Osteoblast (primary cell): ENCODE results near the gene DUSP3. TPM values are rescaled to one million over a fixed set of nuclear protein-coding genes. Genes with fewer than 3 reads are reported as not detected.

Source experiments
- DNase-seq: peaks from one replicate; pipeline ENCODE4 v3.0.0; 2011; ENCODE audit warnings: low spot score, mixed read lengths; ENCODE audit not compliant: insufficient read length; ENCODE audit errors: missing footprints
- H2AFZ ChIP-seq: 2 replicates; pipeline ENCODE4 v1.6.0; 2011; ENCODE audit warnings: mild to moderate bottlenecking, low read length
- H3K27ac ChIP-seq: 2 replicates; pipeline ENCODE4 v1.5.1; 2011; ENCODE audit warnings: mild to moderate bottlenecking, low read depth, low read length, moderate library complexity
- H3K27me3 ChIP-seq: 2 replicates; pipeline ENCODE4 v1.6.0; 2012; ENCODE audit warnings: mild to moderate bottlenecking, control low read depth, inconsistent platforms, low read length, moderate library complexity; ENCODE audit not compliant: insufficient read depth
- H3K36me3 ChIP-seq: 2 replicates; pipeline ENCODE4 v1.5.1; 2011; ENCODE audit warnings: mild to moderate bottlenecking, low read length, control low read depth, moderate library complexity; ENCODE audit not compliant: insufficient read depth
- H3K4me1 ChIP-seq: 2 replicates; pipeline ENCODE4 v1.5.1; 2011; ENCODE audit warnings: mild to moderate bottlenecking, low read length, control low read depth, moderate library complexity; ENCODE audit not compliant: insufficient read depth
- H3K4me2 ChIP-seq: 2 replicates; pipeline ENCODE4 v1.6.0; 2011; ENCODE audit warnings: mild to moderate bottlenecking, low read length; ENCODE audit not compliant: insufficient read depth
- H3K4me3 ChIP-seq: fragments of 200-600 bp; sonication (generic); 3 replicates; pipeline ENCODE4 v1.5.1; 2012; ENCODE audit warnings: mild to moderate bottlenecking, low read length, inconsistent platforms; ENCODE audit not compliant: insufficient read depth
- H3K79me2 ChIP-seq: 2 replicates; pipeline ENCODE4 v1.6.0; 2012; ENCODE audit warnings: mild to moderate bottlenecking, low read length, control low read depth, inconsistent platforms; ENCODE audit not compliant: insufficient read depth
- H3K9me3 ChIP-seq: 2 replicates; pipeline ENCODE4 v1.5.1; 2011; ENCODE audit warnings: low read depth, low read length, control low read depth
- H4K20me1 ChIP-seq: 2 replicates; pipeline ENCODE4 v1.6.0; 2012; ENCODE audit warnings: mild to moderate bottlenecking, low read length, control low read depth; ENCODE audit not compliant: insufficient read depth
- total RNA-seq: library from RNA; depleted of rRNA; stranded (reverse); fragments of >200 nt; gene quantifications from 2 replicates; pipeline ENCODE4 v1.2.3, GENCODE V29; 2012
- TF ChIP-seq, protein P1 (sequence below): IDR thresholded peaks from 2 replicates; pipeline ENCODE4 v1.5.1; 2011; ENCODE audit warnings: mild to moderate bottlenecking, low read depth, low read length, moderate library complexity; ENCODE audit errors: extremely low read depth

DUSP3 gene
- total RNA-seq, 1 donor = 68.8 TPM

DNA sequence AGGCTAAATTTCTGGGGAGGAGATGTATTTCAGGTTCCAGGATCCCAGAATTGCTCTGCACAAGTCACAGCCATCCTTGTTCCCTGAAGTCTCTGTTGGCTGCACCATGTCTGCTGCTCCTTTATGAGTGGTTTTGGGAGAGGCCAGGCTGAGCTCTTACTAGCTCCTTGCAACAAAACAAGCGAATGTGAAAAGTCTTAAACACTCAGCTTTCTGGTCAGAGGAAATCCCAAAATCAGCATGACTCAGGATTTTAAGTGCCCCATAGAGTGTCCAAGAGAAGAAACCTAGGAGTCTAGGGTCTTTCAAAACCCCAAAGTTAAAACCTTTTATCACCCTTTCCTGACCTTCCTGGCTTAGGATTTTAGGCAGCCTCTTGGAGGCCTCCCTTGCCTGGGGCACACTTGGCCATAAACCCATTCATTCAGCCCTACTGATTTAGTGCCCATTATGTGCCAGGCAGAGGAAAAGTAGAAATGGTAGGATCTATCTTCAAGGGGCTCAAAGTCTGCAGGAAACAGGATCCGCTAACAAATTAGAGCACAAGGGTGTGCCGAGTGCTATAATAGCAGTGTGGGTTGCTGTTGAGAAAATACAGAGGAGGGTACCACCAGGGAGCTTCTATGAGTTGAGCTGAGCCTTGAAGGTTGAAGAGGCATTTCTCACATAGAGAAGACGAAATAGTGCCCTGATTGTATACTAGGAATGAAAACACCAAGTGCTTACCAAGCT lies 57.1 kb downstream of the DUSP3 start:
- H3K79me2 ChIP-seq = no peaks in the 10 kb centered on the region
- peaks cover 4% of the 10 kb centered on the region for H3K27me3 ChIP-seq
- DNase-seq = no peak
- no peaks in the 10 kb centered on the region for H4K20me1 ChIP-seq
- no peaks in the 10 kb centered on the region for H3K36me3 ChIP-seq
- H3K4me2 ChIP-seq = peak overlapping the region; percentile 85
- H3K4me3 ChIP-seq = peak overlapping the region; percentile 75
- H3K27ac ChIP-seq = no peak overlapping the region
- no peaks in the 10 kb centered on the region for H3K9me3 ChIP-seq
- no peak overlapping the region for H2AFZ ChIP-seq
- H3K4me1 ChIP-seq = peaks cover 21% of the 10 kb centered on the region
- TF ChIP-seq, protein P1, sequence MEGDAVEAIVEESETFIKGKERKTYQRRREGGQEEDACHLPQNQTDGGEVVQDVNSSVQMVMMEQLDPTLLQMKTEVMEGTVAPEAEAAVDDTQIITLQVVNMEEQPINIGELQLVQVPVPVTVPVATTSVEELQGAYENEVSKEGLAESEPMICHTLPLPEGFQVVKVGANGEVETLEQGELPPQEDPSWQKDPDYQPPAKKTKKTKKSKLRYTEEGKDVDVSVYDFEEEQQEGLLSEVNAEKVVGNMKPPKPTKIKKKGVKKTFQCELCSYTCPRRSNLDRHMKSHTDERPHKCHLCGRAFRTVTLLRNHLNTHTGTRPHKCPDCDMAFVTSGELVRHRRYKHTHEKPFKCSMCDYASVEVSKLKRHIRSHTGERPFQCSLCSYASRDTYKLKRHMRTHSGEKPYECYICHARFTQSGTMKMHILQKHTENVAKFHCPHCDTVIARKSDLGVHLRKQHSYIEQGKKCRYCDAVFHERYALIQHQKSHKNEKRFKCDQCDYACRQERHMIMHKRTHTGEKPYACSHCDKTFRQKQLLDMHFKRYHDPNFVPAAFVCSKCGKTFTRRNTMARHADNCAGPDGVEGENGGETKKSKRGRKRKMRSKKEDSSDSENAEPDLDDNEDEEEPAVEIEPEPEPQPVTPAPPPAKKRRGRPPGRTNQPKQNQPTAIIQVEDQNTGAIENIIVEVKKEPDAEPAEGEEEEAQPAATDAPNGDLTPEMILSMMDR = no peak

GRCh38 chr17:43720311-43721060 lies 58.3 kb downstream of the DUSP3 start:
- peak overlapping the region; percentile 85 for H3K4me2 ChIP-seq
- no peaks in the 10 kb centered on the region for H3K9me3 ChIP-seq
- H2AFZ ChIP-seq = peak overlapping the region; percentile 98
- peaks cover 4% of the 10 kb centered on the region for H3K27me3 ChIP-seq
- H3K4me3 ChIP-seq = peak overlapping the region; percentile 75
- peak; percentile 93 for DNase-seq
- peaks cover 21% of the 10 kb centered on the region for H3K4me1 ChIP-seq
- H3K27ac ChIP-seq = peak overlapping the region; percentile 60
- TF ChIP-seq, protein P1 = no peak
- H3K36me3 ChIP-seq = no peaks in the 10 kb centered on the region
- H4K20me1 ChIP-seq = no peaks in the 10 kb centered on the region
- H3K79me2 ChIP-seq = no peaks in the 10 kb centered on the region

DNA sequence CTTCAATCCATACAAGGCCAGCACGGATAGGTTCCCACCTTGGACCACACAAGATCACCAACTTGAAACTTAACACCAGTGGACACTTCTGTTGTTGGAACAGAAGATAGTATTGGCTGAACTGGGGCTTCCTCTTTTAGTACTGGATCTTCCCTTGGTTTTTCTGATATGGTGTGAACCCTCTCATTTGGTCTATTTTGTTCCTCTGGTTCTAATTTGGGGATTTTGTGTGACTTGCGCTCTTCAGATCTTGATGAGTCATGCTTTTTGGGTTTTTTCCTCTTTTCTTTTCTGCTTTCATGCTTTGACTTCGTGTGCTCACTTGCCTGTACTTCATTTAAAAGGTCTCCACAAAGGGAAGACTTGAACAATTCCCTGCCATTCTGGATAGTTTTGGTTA lies 59.2 kb downstream of the DUSP3 start:
- Histone ChIP-seq H3K9me3 (no peaks in the 10 kb centered on the region), H3K4me3 (no peak overlapping the region), H2AFZ (no peak overlapping the region), H3K36me3 (no peaks in the 10 kb centered on the region), H3K79me2 (no peaks in the 10 kb centered on the region), H3K27ac (no peak overlapping the region), H3K4me2 (no peak overlapping the region), H3K27me3 (peaks cover 4% of the 10 kb centered on the region), H3K4me1 (peaks cover 20% of the 10 kb centered on the region), H4K20me1 (no peaks in the 10 kb centered on the region)
- TF ChIP-seq, protein P1 = no peak
- no peak for DNase-seq

DNA sequence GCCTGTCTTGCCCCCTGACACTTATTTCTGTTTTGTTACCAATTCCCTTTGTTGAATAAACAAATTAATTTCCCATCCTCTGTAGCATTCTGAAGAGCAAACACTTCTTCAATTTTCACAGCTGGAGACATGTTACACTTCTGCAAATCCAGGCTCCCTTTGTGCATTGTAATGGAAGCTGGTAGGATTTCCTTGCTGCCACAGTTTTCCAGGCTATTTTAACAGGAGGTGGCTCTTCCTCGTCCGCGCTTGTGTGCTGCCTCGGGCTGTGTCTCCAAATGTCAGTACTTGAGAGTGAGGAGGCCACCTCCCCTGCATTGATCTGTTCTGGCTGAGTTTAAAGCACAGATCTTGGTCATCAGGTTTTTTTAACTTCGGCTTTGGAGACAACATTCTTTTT lies 60.2 kb downstream of the DUSP3 start:
- Histone ChIP-seq H3K4me1 (peaks cover 14% of the 10 kb centered on the region), H3K9me3 (no peaks in the 10 kb centered on the region), H3K4me3 (no peak overlapping the region), H3K27me3 (peaks cover 4% of the 10 kb centered on the region), H4K20me1 (no peaks in the 10 kb centered on the region), H2AFZ (no peak overlapping the region), H3K4me2 (no peak overlapping the region), H3K27ac (no peak overlapping the region), H3K79me2 (no peaks in the 10 kb centered on the region), H3K36me3 (no peaks in the 10 kb centered on the region)
- peak; percentile 37 for DNase-seq
- TF ChIP-seq, protein P1 = no peak
